EH (cell line): ENCODE data around the gene SYT2.
"Not testable (repeated sequence)": the region's sequence is repeated elsewhere in the genome, so short reads cannot be mapped to it uniquely, and the experiment has no call there.

ENCODE experiments used
- DNase-seq: peaks from one replicate; pipeline ENCODE4 v3.0.0-alpha.2; 2015; ENCODE audit warnings: low read depth

The SYT2 gene

GRCh38 chr1:202624088-202624780, 86.0 kb downstream of the SYT2 start:
- DNase-seq, result no peak

- not testable (repeated sequence) for DNase-seq
These were observed 86.8 kb downstream of the SYT2 start for GRCh38 chr1:202623476-202623875.

- peak; percentile 65 for DNase-seq
These were observed 87.2 kb downstream of the SYT2 start for GRCh38 chr1:202623075-202623474.

GRCh38 chr1:202622388-202622787, 87.9 kb downstream of the SYT2 start:
- no peak for DNase-seq

GRCh38 chr1:202621446-202621845, 88.8 kb downstream of the SYT2 start:
- no peak for DNase-seq

GRCh38 chr1:202620036-202620435, 90.2 kb downstream of the SYT2 start:
- not testable (repeated sequence) for DNase-seq

- no peak for DNase-seq
These were observed 90.7 kb downstream of the SYT2 start for GRCh38 chr1:202619505-202619904.

GRCh38 chr1:202619012-202619411, 91.2 kb downstream of the SYT2 start:
- DNase-seq, result peak; percentile 23

- DNase-seq, result no peak
These were observed 93.8 kb downstream of the SYT2 start for GRCh38 chr1:202616355-202616915.

GRCh38 chr1:202615501-202616354, 94.5 kb downstream of the SYT2 start:
- peak; percentile 92 for DNase-seq

GRCh38 chr1:202615208-202615500, 95.1 kb downstream of the SYT2 start:
- DNase-seq, result not testable (repeated sequence)

- DNase-seq, result peak; percentile 48
These were observed 95.7 kb downstream of the SYT2 start for GRCh38 chr1:202614363-202615207.

GRCh38 chr1:202613571-202613970, 96.7 kb downstream of the SYT2 start:
- DNase-seq, result no peak

GRCh38 chr1:202612036-202612435, 98.2 kb downstream of the SYT2 start:
- not testable (repeated sequence) for DNase-seq

GRCh38 chr1:202605515-202605914, 104.7 kb downstream of the SYT2 start:
- DNase-seq, result no peak

GRCh38 chr1:202603435-202603834, 106.8 kb downstream of the SYT2 start:
- no peak for DNase-seq

- no peak for DNase-seq
These were observed 109.7 kb downstream of the SYT2 start for GRCh38 chr1:202600432-202601041.

GRCh38 chr1:202599669-202600431, 110.4 kb downstream of the SYT2 start:
- peak; percentile 88 for DNase-seq

- no peak for DNase-seq
These were observed 113.0 kb downstream of the SYT2 start for GRCh38 chr1:202597090-202597761.

- DNase-seq, result no peak
These were observed 113.6 kb downstream of the SYT2 start for GRCh38 chr1:202596638-202597037.
